Measurements from ENCODE around the gene AK1. TPM values are rescaled to one million over a fixed set of nuclear protein-coding genes. Genes with fewer than 3 reads are reported as not detected.

Gene AK1
- total RNA-seq, 2 donors from 2014 or later, result 263 to 398 TPM

GRCh38 chr9:127866535-127866934 is 10.9 kb downstream of the AK1 start:
- Histone ChIP-seq H3K4me1 (peaks cover 0 to 49% of the 10 kb centered on the region in 2 donors), H3K9me3 (no peaks in the 10 kb centered on the region), H3K27me3 (no peaks in the 10 kb centered on the region), H3K36me3 (peaks cover 35% of the 10 kb centered on the region), H3K27ac (peak overlapping the region; percentile 61 to 88), H3K4me3 (no peak overlapping the region)
- no peak for TF ChIP-seq CTCF (IDR thresholded peaks at IDR 0.05)
- no peak for DNase-seq (ENCODE audit: low spot score)

GRCh38 chr9:127865645-127866464 is 11.6 kb downstream of the AK1 start:
- Histone ChIP-seq H3K36me3 (peaks cover 28% of the 10 kb centered on the region), H3K27ac (peak overlapping the region; percentile 61 to 88), H3K27me3 (no peaks in the 10 kb centered on the region), H3K4me1 (peaks cover 0 to 56% of the 10 kb centered on the region in 2 donors), H3K9me3 (no peaks in the 10 kb centered on the region), H3K4me3 (no peak overlapping the region)
- DNase-seq (ENCODE audit: low spot score), result no peak
- no peak for TF ChIP-seq CTCF (IDR thresholded peaks at IDR 0.05)

DNA sequence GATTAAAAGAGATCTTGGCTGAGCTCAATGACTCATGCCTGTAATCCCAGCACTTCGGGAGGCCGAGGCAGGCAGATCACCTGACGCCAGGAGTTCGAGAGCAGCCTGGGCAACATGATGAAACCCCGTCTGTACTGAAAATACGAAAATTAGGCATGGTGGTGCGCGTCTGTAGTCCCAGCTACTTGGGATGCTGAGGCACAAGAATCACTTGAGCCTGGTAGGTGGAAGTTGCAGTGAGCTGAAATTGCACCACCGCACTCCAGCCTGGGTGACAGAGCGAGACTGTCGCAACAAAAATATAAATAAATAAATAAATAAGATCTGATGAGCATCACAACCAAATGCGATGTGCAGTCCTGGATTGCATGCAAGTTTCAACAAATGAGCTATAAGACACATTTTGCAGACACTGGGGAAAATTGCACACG is 14.3 kb downstream of the AK1 start:
- H3K27me3 ChIP-seq, result no peaks in the 10 kb centered on the region
- TF ChIP-seq CTCF (IDR thresholded peaks at IDR 0.05), result no peak
- H3K4me1 ChIP-seq, result peaks cover 0 to 68% of the 10 kb centered on the region in 2 donors
- no peaks in the 10 kb centered on the region for H3K9me3 ChIP-seq
- H3K4me3 ChIP-seq, result no peak overlapping the region
- peaks cover 9% of the 10 kb centered on the region for H3K36me3 ChIP-seq
- peak overlapping the region; percentile 86 to 88 for H3K27ac ChIP-seq
- DNase-seq (ENCODE audit: low spot score), result no peak

DNA sequence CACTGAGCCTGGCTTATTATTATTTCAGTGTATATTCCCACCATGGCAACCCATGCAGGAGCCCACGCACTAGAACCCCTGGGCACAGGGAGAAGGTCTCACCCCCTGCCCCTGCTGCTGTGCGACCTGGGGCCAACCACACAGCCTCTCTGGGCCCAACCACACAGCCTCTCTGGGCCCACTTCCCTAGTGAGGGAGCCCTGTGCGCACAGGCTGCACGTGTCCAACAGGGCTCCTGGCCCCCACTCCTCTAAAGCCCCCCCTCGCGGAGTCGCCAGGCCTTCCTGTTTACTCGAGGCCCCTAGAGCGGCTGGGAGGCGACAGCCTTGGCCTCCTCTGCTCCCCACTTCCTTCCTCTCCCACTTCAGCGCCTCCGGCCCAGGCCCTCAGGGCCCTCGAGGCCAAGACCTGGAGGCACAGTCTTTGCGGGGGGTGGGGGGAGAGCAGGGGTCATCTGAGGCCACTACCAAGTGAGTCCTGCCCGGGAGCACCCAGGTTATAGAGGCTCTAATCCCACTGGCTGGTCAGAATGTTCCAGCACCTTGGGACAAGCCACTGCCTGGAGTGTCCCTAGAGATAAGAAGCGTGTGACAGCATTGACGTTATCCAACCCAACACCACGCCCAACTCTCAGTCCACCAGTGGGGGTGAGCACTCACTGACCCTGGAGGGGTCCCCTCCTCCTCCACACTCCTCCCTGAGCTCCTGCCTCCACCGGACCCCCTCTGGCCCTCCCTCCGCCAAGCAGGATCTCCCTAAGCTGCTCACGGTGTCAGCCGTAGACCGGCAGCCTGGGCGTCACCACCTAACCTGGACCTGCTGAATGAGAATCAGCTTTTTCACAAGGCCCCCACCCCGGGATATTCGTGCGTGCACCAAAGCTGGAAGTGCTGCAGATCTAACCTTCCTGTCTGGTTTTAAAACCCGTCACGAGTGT is 15.1 kb downstream of the AK1 start:
- Histone ChIP-seq H3K4me3 (no peak overlapping the region), H3K36me3 (peaks cover under 1% of the 10 kb centered on the region), H3K27ac (peak overlapping the region; percentile 86 to 88), H3K4me1 (peaks cover 0 to 69% of the 10 kb centered on the region in 2 donors), H3K9me3 (no peaks in the 10 kb centered on the region), H3K27me3 (no peaks in the 10 kb centered on the region)
- DNase-seq (ENCODE audit: low spot score), result peak; percentile 89
- no peak for TF ChIP-seq CTCF (IDR thresholded peaks at IDR 0.05)

- Histone ChIP-seq H3K9me3 (no peaks in the 10 kb centered on the region), H3K4me3 (no peak overlapping the region), H3K36me3 (no peaks in the 10 kb centered on the region), H3K4me1 (peaks cover 0 to 80% of the 10 kb centered on the region in 2 donors), H3K27me3 (no peaks in the 10 kb centered on the region), H3K27ac (peak overlapping the region; percentile 86 to 88)
- TF ChIP-seq CTCF (IDR thresholded peaks at IDR 0.05), result no peak
- no peak for DNase-seq (ENCODE audit: low spot score)
Observed at GRCh38 chr9:127860779-127861178, 16.7 kb downstream of the AK1 start.
